GM03348 (cell line): ENCODE data around the gene KIAA1549.

Experiments used
- DNase-seq: peaks from one replicate; pipeline ENCODE4 v3.0.0; 2012; ENCODE audit warnings: low spot score

The KIAA1549 gene

DNA sequence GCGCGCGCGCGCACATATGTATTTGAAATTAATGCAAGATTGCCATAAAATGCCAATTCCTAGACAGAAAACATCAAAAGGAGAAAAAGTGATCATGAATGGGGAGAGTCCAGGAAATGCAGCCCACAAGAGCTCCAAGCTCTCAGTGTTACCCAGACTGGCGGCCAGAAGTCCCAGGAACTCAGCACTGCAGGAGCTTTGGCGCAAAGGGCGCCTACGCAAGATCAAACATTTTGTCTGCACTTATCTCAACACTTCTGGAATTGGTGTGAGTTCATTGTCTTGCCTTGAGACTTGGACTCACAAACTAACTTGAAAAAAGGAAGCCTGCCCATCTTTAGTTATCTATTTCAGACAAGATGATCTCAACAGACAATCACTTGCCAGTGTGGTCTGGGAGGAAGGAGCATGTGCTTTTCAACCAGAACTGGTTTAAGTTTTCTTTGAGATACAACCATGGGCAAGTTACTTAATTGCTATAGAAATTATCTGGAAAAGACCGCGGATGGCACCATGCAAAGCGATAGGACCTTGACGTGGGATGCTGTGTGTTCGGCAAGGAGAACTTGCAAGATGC, 77.2 kb downstream of the KIAA1549 start:
- no peak for DNase-seq

GRCh38 chr7:138903186-138903820, 77.9 kb downstream of the KIAA1549 start:
- no peak for DNase-seq

GRCh38 chr7:138902161-138902560, 79.0 kb downstream of the KIAA1549 start:
- no peak for DNase-seq

DNA sequence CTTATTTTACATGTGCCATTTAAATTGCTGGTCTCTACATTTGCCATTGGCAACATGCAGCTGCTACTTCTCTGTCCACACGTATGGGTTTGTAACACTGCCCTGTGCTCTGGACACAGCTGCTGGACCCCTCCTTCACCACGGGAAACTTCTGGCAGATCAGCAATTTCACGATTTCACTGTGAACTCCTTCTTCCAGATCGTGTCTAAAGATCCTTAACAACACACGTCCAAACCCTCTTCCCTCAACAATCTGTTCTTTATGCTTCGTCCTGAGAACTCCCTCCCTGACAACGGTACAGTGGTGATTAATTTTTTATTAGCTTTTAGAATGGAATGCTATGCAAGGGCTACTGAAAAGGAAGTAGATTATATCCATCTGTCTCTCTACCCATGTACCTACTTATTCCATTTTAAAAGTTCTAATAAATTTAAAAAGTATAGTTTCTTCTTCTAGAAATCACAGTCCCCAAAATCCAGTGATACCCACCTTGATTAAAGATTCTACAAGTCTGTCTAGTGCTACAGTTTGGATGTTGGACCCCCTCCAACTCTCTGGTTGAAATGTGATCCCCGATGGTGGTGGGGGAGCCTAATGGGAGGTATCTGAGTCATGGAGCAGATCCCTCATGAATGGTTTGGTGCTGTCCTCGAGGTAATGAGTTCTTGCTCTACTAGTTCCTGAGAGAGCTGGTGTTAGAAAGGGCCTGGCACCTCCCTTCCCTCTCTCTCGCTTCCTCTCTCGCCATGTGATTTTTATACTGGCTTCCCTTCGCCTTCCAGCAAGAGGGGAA, 81.0 kb downstream of the KIAA1549 start:
- DNase-seq, result no peak

DNA sequence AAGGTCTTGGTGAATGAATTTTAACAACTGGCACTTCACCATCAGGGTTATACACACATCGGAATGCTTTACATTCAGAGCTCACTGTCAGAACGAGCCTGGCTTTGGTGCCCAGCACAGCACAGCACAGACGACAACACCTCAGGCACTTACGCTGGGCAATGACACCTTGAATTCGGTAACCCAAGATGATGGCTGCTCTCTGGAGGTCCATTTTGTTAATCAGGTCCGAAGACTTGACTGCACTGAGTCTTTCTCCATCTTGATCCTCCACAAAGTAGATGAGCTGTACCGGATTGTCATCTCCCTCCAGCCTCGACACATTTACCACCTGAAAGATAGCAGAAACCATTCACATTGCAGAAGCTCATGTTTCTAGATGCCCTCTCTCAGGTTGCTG, 82.4 kb downstream of the KIAA1549 start:
- DNase-seq, result no peak

DNA sequence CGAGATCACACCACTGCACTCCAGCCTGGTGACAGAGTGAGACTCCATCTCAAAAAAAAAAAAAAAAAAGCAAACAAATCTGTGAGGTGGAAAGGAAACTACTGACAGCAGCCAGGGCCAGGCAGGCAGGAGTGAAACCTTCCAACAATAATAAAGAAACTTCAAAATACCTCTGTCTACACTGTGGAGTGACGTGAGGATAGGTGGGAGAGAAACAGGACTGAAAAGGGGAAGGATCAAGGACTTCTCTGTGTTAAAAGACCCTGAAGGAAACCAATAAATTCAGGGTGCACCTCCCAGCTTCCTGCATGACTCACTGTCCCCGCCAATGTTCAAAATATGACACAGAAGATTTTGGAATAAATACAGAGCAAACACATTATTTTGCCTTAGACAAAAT, 82.9 kb downstream of the KIAA1549 start:
- no peak for DNase-seq

DNA sequence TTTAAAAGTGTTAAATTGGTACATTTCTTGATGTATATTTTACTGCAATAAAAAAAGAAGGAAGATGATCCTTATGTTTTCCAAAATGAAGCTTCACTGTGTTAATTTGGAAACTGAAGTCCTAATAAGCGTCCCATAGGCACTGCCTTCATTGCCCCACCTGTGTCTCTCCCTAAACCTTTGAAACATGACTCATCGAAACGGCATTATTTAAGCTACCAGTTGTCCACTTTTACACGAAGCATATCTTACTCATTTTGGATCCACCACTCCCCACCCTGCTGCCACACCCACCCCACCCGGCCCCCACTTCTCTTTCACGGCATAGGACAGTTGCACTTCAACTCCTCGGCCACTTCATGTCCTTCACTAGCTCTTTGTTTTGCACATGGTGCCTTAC, 85.5 kb downstream of the KIAA1549 start:
- no peak for DNase-seq

DNA sequence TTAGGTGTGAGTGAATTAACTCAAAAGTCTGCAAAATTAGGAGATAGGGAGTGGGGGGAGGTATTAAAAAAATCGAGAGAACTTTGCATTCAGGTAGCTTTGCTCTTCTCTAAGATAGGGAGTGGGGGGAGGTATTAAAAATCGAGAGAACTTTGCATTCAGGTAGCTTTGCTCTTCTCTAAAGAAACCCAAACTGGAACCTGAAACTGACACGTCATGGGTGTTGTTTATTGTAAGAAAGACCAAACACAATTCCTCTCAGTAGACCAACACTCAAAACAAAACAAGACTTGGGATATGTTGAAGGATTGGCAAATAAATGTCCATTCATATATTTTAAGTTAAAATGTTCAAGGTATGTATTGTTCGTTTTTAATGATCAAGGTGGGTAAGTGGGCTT, 87.9 kb downstream of the KIAA1549 start:
- DNase-seq, result no peak

GRCh38 chr7:138892812-138893211, 88.4 kb downstream of the KIAA1549 start:
- DNase-seq, result no peak

GRCh38 chr7:138892006-138892630, 89.1 kb downstream of the KIAA1549 start:
- no peak for DNase-seq

DNA sequence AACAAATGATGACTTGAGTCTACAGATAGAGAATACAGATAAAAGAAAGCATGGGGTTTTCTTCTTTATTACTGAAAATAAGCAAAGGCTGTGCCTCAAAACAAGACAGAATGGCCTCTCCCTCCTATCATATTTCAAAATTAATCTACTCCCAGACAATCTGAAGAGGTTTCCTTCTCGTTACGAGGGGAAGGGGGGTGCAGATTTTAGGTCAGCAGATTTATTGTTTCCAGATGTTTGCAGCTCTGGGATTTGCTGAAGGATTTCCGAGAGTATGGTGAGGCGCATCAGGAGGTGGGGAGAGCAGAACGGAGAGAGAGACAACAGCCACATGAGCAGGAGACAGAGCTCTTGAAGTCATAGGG, 89.8 kb downstream of the KIAA1549 start:
- peak; percentile 63 for DNase-seq

GRCh38 chr7:138890499-138891445, 90.4 kb downstream of the KIAA1549 start:
- peak; percentile 76 for DNase-seq

GRCh38 chr7:138889582-138890498, 91.3 kb downstream of the KIAA1549 start:
- no peak for DNase-seq

- DNase-seq, result no peak
Measured at GRCh38 chr7:138887872-138888656, 93.1 kb downstream of the KIAA1549 start.

GRCh38 chr7:138887085-138887710, 94.0 kb downstream of the KIAA1549 start:
- no peak for DNase-seq

- DNase-seq, result peak; percentile 70
Measured at GRCh38 chr7:138886501-138886917, 94.7 kb downstream of the KIAA1549 start.

DNA sequence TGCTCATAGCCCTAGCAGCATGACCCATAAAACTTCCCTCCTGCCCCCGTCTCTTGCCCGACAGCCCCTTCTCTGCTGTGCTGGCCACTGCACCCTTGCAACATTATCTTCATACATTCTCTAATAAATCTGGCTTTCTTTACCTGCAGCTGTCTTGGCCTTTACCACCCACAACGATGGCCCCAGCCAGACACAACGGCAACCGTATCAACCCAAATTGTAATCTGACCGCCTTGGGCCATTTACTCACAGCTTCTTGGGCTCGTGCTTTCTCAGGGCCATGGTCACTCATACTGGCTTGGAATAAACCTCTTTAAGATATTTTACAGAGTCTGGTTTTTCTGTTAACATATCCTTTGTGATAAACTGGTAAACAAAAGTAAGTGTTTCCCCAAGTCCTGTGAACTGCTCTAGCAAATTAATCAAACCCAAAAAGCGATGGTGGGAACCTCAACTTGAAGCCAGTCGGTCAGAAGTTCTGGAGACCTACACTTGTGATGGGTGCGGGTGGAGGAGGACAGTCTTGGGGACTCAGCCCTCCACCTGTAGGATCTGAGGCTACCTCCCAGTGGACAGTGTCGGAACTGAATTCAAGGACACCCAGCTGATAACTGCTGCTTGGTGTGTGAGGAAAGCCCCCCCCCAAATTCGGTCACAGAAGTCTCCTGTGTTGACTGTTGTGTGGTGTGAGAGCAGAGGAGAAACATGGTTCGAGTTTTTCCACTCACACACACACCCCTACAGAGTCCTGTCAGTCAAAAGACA, 95.6 kb downstream of the KIAA1549 start:
- DNase-seq, result no peak

DNA sequence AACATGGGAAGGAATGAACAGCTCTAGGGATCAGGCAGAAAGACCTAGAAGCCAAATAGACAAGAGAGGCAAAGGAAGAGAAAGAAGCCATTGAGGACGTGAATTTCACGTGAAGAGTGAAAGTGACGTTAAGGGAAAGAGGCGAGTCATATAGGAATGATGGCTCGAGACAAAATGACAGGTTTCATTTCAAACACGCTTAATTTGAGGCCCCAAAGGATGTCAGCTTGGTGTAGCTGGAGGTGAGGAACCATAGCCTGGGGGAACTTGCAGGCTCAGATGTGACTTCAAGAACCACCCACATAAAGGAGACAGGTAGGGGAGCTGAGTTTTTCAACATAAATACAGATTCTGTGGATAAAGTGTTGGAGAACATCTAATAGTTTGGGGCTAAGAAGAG, 98.9 kb downstream of the KIAA1549 start:
- no peak for DNase-seq
